CD4-positive, alpha-beta T cell treated with Interleukin-6 at 100 ng/mL for 8 hours (primary cell): ENCODE data around the gene CAV1.

Experiments used
- DNase-seq: peaks from one replicate; pipeline ENCODE4 v3.0.0-alpha.2; 2020; ENCODE audit warnings: mixed read lengths, low spot score

The CAV1 gene

GRCh38 chr7:116503835-116504234, 21.0 kb upstream of the CAV1 start:
- no peak for DNase-seq

DNA sequence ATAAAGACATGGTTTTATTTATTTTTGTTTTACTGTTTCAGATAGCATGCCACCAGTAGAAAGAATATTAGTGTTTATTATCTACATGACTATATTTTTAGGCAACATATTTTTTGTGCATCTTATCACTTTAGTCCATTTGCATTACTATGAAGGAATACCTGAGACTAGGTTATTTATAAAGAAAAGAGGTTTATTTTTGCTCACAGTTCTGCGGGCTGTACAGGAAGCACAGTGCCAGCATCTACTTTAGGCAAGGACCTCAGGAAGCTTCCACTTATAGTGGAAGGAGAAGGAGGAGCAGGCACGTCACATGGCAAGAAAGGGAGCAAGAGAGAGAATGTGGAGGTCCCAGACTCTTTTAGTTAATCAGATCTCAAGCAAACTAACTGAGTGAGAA, 19.6 kb upstream of the CAV1 start:
- no peak for DNase-seq

GRCh38 chr7:116505823-116506222, 19.0 kb upstream of the CAV1 start:
- DNase-seq = no peak

GRCh38 chr7:116509982-116510579, 14.8 kb upstream of the CAV1 start:
- no peak for DNase-seq

DNA sequence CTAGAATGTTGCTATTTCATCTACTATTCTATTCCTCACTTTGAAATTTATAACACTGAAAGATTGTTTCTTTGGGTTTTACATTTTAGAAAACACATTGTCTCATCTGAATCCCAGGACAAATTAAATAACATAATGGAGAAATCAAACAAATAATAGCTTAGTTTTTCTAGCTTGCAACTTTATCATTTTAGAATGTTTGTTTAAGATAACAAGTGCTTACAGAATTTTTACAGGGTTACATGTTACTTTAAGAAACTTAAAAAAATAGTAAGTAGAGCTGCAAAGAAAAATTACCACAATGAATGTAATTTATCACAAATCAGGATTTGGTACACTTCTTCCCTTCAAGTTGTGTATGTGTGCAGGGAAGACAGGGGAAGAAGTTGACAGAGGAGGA, 14.0 kb upstream of the CAV1 start:
- DNase-seq = no peak

- no peak for DNase-seq
Observed at GRCh38 chr7:116511552-116512519, 13.0 kb upstream of the CAV1 start.

DNA sequence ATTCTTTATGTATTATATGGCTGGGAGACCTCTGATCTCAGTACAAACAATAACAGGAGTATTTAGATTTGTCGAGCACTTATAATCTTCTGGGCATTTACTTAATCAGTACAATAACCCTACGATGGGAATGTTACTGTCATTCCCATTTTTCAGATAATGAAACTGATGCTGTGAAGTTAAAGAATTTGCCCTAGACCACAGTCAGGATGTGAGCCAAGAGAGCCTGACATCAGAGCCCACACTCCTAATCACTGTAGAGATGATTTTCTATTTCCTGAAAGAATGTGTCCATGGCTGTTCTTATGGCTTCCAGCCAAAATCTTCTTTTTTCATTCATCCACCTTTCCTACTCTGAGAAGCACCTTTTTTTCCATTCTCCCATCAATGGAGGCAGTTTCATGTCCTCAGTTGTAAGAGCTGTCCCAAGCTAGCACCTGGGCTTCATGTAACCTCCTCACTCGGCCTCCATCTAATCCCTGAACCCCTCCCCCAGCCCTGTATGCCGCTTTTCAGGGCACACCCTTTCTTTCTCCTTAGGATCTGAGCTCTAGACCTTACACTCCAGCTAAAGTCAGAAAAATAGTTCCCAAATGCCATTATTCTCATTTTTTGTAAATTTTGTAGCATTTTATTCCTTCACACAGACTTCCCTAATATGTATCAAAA, 12.2 kb upstream of the CAV1 start:
- no peak for DNase-seq

- DNase-seq = no peak
Observed at GRCh38 chr7:116515584-116515983, 9.3 kb upstream of the CAV1 start.

- DNase-seq = no peak
Observed at GRCh38 chr7:116516324-116516723, 8.5 kb upstream of the CAV1 start.

DNA sequence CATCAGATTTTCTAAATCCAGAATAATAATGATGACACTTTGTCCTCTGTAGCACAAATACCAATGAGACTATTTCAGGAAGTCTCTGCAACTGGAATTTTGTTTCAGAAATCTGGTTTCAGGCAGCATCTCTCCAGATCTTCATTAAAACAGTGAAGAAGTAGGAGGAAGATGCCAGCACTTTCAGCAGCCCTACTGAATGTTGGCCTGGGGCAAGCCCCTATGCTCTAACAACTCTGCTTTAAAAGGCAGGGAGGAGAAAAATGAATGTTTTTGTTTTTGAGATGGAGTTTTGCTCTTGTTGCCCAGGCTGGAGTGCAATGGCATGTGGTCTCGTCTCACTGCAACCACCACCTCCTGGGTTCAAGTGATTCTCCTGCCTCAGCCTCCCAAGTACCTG, 7.2 kb upstream of the CAV1 start:
- no peak for DNase-seq

GRCh38 chr7:116518961-116519360, 5.9 kb upstream of the CAV1 start:
- DNase-seq = no peak

GRCh38 chr7:116521046-116521664, 3.7 kb upstream of the CAV1 start:
- DNase-seq = no peak

- no peak for DNase-seq
Observed at GRCh38 chr7:116522247-116522646, 2.6 kb upstream of the CAV1 start.

DNA sequence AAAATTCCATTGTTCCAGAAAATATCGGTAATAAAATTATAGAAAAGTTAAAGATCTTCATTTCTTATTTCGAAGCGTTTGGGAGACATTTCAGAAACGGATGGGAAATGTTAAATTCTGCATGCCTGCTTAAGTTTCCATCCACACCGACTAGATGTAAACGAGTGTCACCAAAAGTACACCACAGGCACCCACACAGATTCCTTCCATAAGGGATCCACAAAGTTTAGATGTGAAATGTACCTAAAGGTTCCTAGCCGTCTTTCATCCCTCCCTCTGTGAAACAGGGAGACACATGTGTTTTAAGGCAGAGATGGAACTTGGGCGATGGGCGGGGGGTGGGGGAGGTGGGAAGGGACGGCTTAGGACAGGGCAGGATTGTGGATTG, 621 bp upstream of the CAV1 start:
- no peak for DNase-seq

GRCh38 chr7:116525298-116525912, 569 bp downstream of the CAV1 start:
- peak; percentile 12 for DNase-seq

GRCh38 chr7:116525913-116526861, 1.4 kb downstream of the CAV1 start:
- peak; percentile 42 for DNase-seq

- DNase-seq = no peak
Observed at GRCh38 chr7:116526897-116527296, 2.1 kb downstream of the CAV1 start.

DNA sequence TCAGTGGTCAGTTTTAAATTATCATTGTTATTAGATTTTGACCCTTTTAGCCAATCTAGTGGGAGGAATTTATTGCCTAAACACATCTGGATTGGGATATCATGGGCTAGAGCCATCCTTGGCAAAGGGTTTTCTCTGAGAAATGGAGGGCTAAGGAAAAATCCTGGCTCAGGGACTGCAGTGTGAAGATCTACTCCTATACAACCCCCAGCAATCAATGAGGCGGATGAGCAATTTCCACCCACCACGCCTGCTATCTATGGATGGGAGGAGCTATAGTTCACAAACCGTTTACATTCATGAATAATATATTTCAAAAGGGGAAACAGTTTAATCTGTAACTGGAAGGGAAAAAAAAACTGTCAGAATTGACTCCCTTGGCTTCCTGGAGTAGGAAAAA, 2.7 kb downstream of the CAV1 start:
- no peak for DNase-seq

DNA sequence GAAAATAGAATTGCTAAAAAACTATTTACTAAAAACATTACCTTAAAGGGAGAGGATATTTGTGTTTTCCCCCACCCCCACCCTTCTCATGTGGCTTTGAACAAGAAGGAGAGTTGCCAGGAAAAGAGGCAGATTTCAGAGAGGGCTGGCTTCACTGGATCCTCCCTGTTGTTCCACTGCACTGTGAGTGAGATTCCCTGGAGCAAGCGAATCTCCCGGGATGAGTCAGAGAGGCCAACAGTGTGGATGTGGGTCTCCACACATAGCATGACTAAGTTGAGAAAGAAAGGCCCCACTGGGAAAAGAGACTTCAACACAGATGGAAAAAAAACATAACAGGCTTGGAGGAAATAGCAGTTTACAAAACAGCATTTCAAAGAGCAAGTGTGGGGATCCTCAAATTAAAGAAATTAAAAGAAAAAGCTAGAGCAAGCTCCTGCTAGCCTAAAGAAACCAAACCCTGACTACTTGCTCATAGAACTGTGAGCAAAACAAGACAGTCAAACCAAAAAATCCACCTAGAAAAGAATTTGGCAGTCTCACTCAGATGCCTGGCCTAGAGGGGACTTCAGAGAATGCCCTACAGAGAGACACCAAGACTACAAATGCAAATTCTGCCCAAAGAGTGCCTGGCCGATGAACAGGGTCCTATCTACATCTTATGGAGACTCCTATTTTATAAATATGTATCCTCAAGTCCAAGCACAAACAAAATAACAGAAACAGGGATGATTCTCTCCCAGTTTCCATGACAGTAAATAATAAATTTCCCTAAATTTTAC, 3.4 kb downstream of the CAV1 start:
- DNase-seq = no peak

GRCh38 chr7:116529250-116529649, 4.4 kb downstream of the CAV1 start:
- DNase-seq = no peak
